CD14-positive monocyte (primary cell): ENCODE results near the gene RERE. TPM values are rescaled to one million over a fixed set of nuclear protein-coding genes. Genes with fewer than 3 reads are reported as not detected.

Source experiments
- DNase-seq, 3 donors: peaks; one replicate each; pipeline ENCODE4 v3.0.0-alpha.2; 2011 to 2022
- H2AFZ ChIP-seq: 2 replicates; pipeline ENCODE4 v1.6.0; 2012; ENCODE audit warnings: mild to moderate bottlenecking, low read depth, low read length, inconsistent platforms; ENCODE audit not compliant: insufficient read depth, poor library complexity, severe bottlenecking
- H3K27ac ChIP-seq, 2 donors: 1 replicate in 1 of 2; 2 replicates in 1 of 2; pipeline ENCODE4 v1.5.1; 2012 to 2013; ENCODE audit warnings: low read length in 2 of 2, control low read depth in 1 of 2, inconsistent platforms in 1 of 2, low read depth in 1 of 2, mild to moderate bottlenecking in 1 of 2
- H3K27me3 ChIP-seq, 2 donors: one replicate each; pipeline versions ENCODE4 v1.6.0 to v1.6.1; 2011 to 2013; ENCODE audit warnings: low read length in 2 of 2; ENCODE audit not compliant: control insufficient read depth in 2 of 2, insufficient read depth in 2 of 2
- H3K36me3 ChIP-seq, 2 donors: replicated peaks in 1 of 2; 1 replicate in 1 of 2; 2 replicates in 1 of 2; pipeline versions ENCODE4 v1.5.1 to v1.6.1; 2012 to 2013; ENCODE audit warnings: low read length in 2 of 2, control low read depth in 1 of 2, inconsistent platforms in 1 of 2, mild to moderate bottlenecking in 1 of 2; ENCODE audit not compliant: insufficient read depth in 2 of 2, control insufficient read depth in 1 of 2
- H3K4me1 ChIP-seq, 2 donors: 1 replicate in 1 of 2; 2 replicates in 1 of 2; pipeline versions ENCODE4 v1.5.1 to v1.6.1; 2012 to 2013; ENCODE audit warnings: low read length in 2 of 2, control low read depth in 1 of 2, inconsistent platforms in 1 of 2, mild to moderate bottlenecking in 1 of 2, moderate library complexity in 1 of 2; ENCODE audit not compliant: insufficient read depth in 2 of 2, control insufficient read depth in 1 of 2
- H3K4me2 ChIP-seq: replicated peaks from 2 replicates; pipeline ENCODE3; 2012; ENCODE audit warnings: low read length, moderate library complexity, mild to moderate bottlenecking; ENCODE audit not compliant: poor library complexity, severe bottlenecking; ENCODE audit errors: extremely low read depth
- H3K4me3 ChIP-seq, 3 experiments: fragments of 200-600 bp in 1 of 3; sonication (generic) in 1 of 3; replicated peaks in 1 of 3; 1 replicate in 2 of 3; 2 replicates in 1 of 3; pipeline ENCODE4 v1.5.1; 2011 to 2013; ENCODE audit warnings: low read length in 3 of 3, mild to moderate bottlenecking in 3 of 3, control low read depth in 2 of 3, low read depth in 2 of 3, inconsistent platforms in 1 of 3, moderate library complexity in 1 of 3
- H3K79me2 ChIP-seq: 2 replicates; pipeline ENCODE4 v1.6.0; 2012; ENCODE audit warnings: mild to moderate bottlenecking, control low read depth, inconsistent platforms, low read length, moderate library complexity; ENCODE audit not compliant: insufficient read depth
- H3K9ac ChIP-seq: 2 replicates; pipeline ENCODE4 v1.6.0; 2017; ENCODE audit warnings: low read length, mild to moderate bottlenecking; ENCODE audit not compliant: insufficient read depth, poor library complexity, severe bottlenecking
- H3K9me3 ChIP-seq, 2 donors: replicated peaks in 1 of 2; 1 replicate in 1 of 2; 2 replicates in 1 of 2; pipeline versions ENCODE4 v1.5.1 to v1.6.1; 2012 to 2013; ENCODE audit warnings: low read length in 2 of 2, control low read depth in 1 of 2; ENCODE audit not compliant: control insufficient read depth in 1 of 2, insufficient read depth in 1 of 2
- H4K20me1 ChIP-seq: 2 replicates; pipeline ENCODE4 v1.6.0; 2012; ENCODE audit warnings: mild to moderate bottlenecking, low read length, control low read depth, moderate library complexity; ENCODE audit not compliant: insufficient read depth
- H3K27ac Mint-ChIP-seq, 7 donors: one replicate each; pipeline ENCODE4 v1.8.0; 2020; ENCODE audit warnings: mild to moderate bottlenecking in 7 of 7, mixed read lengths in 7 of 7, moderate library complexity in 6 of 7, inconsistent platforms in 2 of 7
- H3K27me3 Mint-ChIP-seq, 3 donors: one replicate each; pipeline ENCODE4 v1.8.0; 2021 to 2022; ENCODE audit warnings: low read depth in 3 of 3, mild to moderate bottlenecking in 3 of 3, mixed read lengths in 3 of 3, moderate library complexity in 3 of 3, inconsistent platforms in 1 of 3
- H3K36me3 Mint-ChIP-seq, 2 donors: one replicate each; pipeline ENCODE4 v1.8.0; 2020; ENCODE audit warnings: mixed read lengths in 2 of 2, inconsistent platforms in 1 of 2, mild to moderate bottlenecking in 1 of 2
- H3K4me1 Mint-ChIP-seq: one replicate; pipeline ENCODE4 v1.8.0; 2020; ENCODE audit warnings: mild to moderate bottlenecking, mixed read lengths
- H3K4me3 Mint-ChIP-seq, 2 donors: one replicate each; pipeline ENCODE4 v1.8.0; 2020; ENCODE audit warnings: mild to moderate bottlenecking in 2 of 2, mixed read lengths in 2 of 2, moderate library complexity in 1 of 2
- H3K9me3 Mint-ChIP-seq, 7 donors: one replicate each; pipeline ENCODE4 v1.8.0; 2020 to 2022; ENCODE audit warnings: mixed read lengths in 7 of 7, mild to moderate bottlenecking in 6 of 7, moderate library complexity in 6 of 7, inconsistent platforms in 2 of 7
- CTCF ChIP-seq: fragments of 200-600 bp; IDR thresholded peaks from one replicate; pipeline ENCODE4 v1.8.0; 2022; ENCODE audit warnings: antibody characterized with exemption, mild to moderate bottlenecking
- WGBS: methylation state at CpG from one replicate; pipeline ENCODE4 v1.1.5; 2013; ENCODE audit warnings: missing lambda C conversion rate; ENCODE audit not compliant: insufficient coverage; 5-methylcytosine and 5-hydroxymethylcytosine counted together
- intact Hi-C, 2 donors: fragments of 100-400 bp; cut with micrococcal nuclease; formaldehyde crosslinking; loops; one replicate each; pipeline versions ENCODE4 v1.15.0 to v1.15.1; 2023
- polyA plus RNA-seq, 3 donors: library from polyadenylated mRNA; depleted of rRNA in 1 of 3; unstranded in 2 of 3; stranded (reverse) in 1 of 3; fragments of 300-500 nt in 2 of 3; fragments of >200 nt in 1 of 3; fragmentation: Illumina TruSeq in 2 of 3; gene quantifications; 1 replicate in 2 of 3; 2 replicates in 1 of 3; pipeline ENCODE4 v1.2.3, GENCODE V29; 2012 to 2021

RERE gene
- polyA plus RNA-seq, 3 donors = 1.2 to 19.4 (median 3.8) TPM

- intact Hi-C loops = no loop called here
- H4K20me1 ChIP-seq = no peaks in the 10 kb centered on the region
- no peak overlapping the region for H3K27ac ChIP-seq
- H3K4me3 ChIP-seq = no peak overlapping the region
- Mint-ChIP-seq H3K4me3 (no peak overlapping the region), H3K36me3 (peaks cover 5 to 9% of the 10 kb centered on the region in 2 donors), H3K4me1 (peaks cover 56% of the 10 kb centered on the region), H3K27ac (no peak overlapping the region), H3K9me3 (no peaks in the 10 kb centered on the region), H3K27me3 (no peaks in the 10 kb centered on the region)
- H3K27me3 ChIP-seq = no peaks in the 10 kb centered on the region
- TF ChIP-seq CTCF = no peak
- H3K79me2 ChIP-seq = peaks cover 9% of the 10 kb centered on the region
- WGBS = 100% methylated on average over 2 of the region's 5 CpGs
- peaks cover 42 to 63% of the 10 kb centered on the region in 2 donors for H3K4me1 ChIP-seq
- H3K4me2 ChIP-seq = no peak overlapping the region
- no peaks in the 10 kb centered on the region for H3K36me3 ChIP-seq
- no peak overlapping the region for H2AFZ ChIP-seq
- no peaks in the 10 kb centered on the region for H3K9me3 ChIP-seq
- H3K9ac ChIP-seq = no peak overlapping the region
- DNase-seq = no peak
These were observed 189.7 kb downstream of the RERE start for GRCh38 chr1:8627728-8628127.

DNA sequence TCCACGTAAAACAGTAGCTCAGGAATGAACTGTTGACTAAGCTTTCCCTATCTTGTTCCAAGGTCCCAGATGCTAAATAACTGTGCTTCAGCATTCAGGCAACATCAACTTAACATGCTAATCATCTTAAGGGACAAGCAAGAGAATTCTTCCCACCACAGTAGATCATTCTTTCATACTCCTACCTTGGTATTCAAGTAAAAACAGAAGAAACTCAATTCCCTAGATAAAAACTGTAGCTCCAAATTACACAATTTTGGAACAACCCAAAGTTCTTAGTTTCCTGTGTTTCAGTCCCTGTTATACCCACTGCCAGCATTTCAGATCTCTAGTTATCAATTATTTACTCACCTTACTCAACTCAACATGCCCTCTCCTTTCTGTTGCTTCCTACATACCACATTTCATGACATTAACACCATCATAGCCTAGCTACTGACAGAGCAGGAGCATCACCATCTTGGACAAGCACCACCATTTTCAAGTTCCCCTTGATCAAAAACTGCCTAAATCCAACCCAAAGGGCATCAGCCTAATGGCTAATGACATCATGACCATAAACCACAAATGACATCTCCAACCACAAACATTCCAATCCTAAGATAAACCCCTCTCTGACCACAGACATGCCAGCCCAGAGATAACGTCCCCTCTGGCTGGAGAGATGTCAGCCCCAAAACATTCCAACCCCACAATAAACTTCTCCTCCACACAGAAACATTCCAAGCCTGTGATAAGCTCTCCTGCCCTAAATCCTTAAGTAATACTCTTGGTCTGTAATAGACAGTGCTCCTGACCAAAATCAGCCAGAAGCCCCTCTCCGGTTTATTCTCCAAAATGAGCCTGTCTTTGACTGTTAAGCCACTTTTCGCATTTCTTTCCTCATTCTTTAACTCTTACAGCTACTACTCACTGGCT lies 191.2 kb downstream of the RERE start:
- TF ChIP-seq CTCF = no peak
- H3K4me3 ChIP-seq = no peak overlapping the region
- Mint-ChIP-seq H3K9me3 (no peaks in the 10 kb centered on the region), H3K4me1 (peaks cover 69% of the 10 kb centered on the region), H3K27ac (peak overlapping the region in 1 of 7 donors; percentile 31), H3K36me3 (peaks cover 5% of the 10 kb centered on the region in 2 donors), H3K4me3 (no peak overlapping the region), H3K27me3 (no peaks in the 10 kb centered on the region)
- H3K9ac ChIP-seq = no peak overlapping the region
- peaks cover 9% of the 10 kb centered on the region for H3K79me2 ChIP-seq
- H3K36me3 ChIP-seq = no peaks in the 10 kb centered on the region
- no peaks in the 10 kb centered on the region for H3K9me3 ChIP-seq
- no peaks in the 10 kb centered on the region for H3K27me3 ChIP-seq
- 59% methylated on average over 3 of the region's 4 CpGs for whole genome bisulfite sequencing
- intact Hi-C loops = no loop called here
- no peak overlapping the region for H3K4me2 ChIP-seq
- DNase-seq = peak in 1 of 3 donors; percentile 14
- H4K20me1 ChIP-seq = no peaks in the 10 kb centered on the region
- peaks cover 53 to 77% of the 10 kb centered on the region in 2 donors for H3K4me1 ChIP-seq
- H3K27ac ChIP-seq = no peak overlapping the region
- no peak overlapping the region for H2AFZ ChIP-seq
